Activated T-helper 2 cell treated with anti-CD3 and anti-CD28 coated beads, Interferon-gamma antibody, Interleukin-2, Interleukin-4, amounts not matched to agents 10 μg/mL and 5 μg/mL and 100 μg/mL, durations not matched to agents 14 hours and 24 hours and 36 hours (primary cell): ENCODE data around the gene FOS. TPM values are rescaled to one million over a fixed set of nuclear protein-coding genes. Genes with fewer than 3 reads are reported as not detected.
"Not testable (repeated sequence)": the region's sequence is repeated elsewhere in the genome, so short reads cannot be mapped to it uniquely, and the experiment has no call there.

Experiments
- DNase-seq: peaks from one replicate; pipeline ENCODE4 v3.0.0; 2021; ENCODE audit warnings: low spot score
- H3K27ac Mint-ChIP-seq: one replicate; pipeline ENCODE4 v1.8.0; 2021; ENCODE audit warnings: mixed read lengths
- H3K27me3 Mint-ChIP-seq: one replicate; pipeline ENCODE4 v1.8.0; 2021; ENCODE audit warnings: low read depth, mixed read lengths
- H3K36me3 Mint-ChIP-seq: one replicate; pipeline ENCODE4 v1.8.0; 2021; ENCODE audit warnings: low read depth, mixed read lengths
- H3K4me1 Mint-ChIP-seq: one replicate; pipeline ENCODE4 v1.8.0; 2021; ENCODE audit warnings: low read depth, mixed read lengths
- H3K4me3 Mint-ChIP-seq: one replicate; pipeline ENCODE4 v1.8.0; 2021; ENCODE audit warnings: low read depth, mild to moderate bottlenecking, moderate library complexity, mixed read lengths
- H3K9me3 Mint-ChIP-seq: one replicate; pipeline ENCODE4 v1.8.0; 2021; ENCODE audit warnings: mixed read lengths
- intact Hi-C: fragments of 100-400 bp; cut with micrococcal nuclease; formaldehyde crosslinking; loops from one replicate; pipeline ENCODE4 v1.15.1; 2023
- total RNA-seq: library from RNA; stranded (reverse); gene quantifications from 2 replicates; pipeline ENCODE4 v1.2.3, GENCODE V29; 2022

The FOS gene
- 24.7 and 27.8 TPM in 2 replicates for total RNA-seq

GRCh38 chr14:75278422-75279152, at the start of gene FOS:
Gene FOS, plus strand, starts transcription at chr14:75278828. Its CDS starts 155 bp downstream, at chr14:75278983.
- Mint-ChIP-seq H3K27ac (peak within 1 kb of the TSS; percentile 97), H3K36me3 (peaks cover 40% of the 10 kb centered on the region), H3K27me3 (peaks cover 55% of the 10 kb centered on the region), H3K9me3 (no peaks in the 10 kb centered on the region), H3K4me3 (peak within 1 kb of the TSS; percentile 95), H3K4me1 (peaks cover 35% of the 10 kb centered on the region)
- DNase-seq = peak; percentile 87
- intact Hi-C loops = loop anchor here (1.0 to 5.0 kb wide), 5 partner anchors 16 to 121 kb away; partner anchors contain the start of gene TMED10

- Mint-ChIP-seq H3K4me1 (peaks cover 39% of the 10 kb centered on the region), H3K4me3 (no peak overlapping the region), H3K27ac (no peak overlapping the region), H3K27me3 (peaks cover 18% of the 10 kb centered on the region), H3K36me3 (no peaks in the 10 kb centered on the region), H3K9me3 (no peaks in the 10 kb centered on the region)
- intact Hi-C loops = loop anchor here (1.0 kb wide), 1 partner anchor 20 kb away; no protein-coding TSS in a partner anchor
- no peak for DNase-seq
Measured at GRCh38 chr14:75229661-75230139, 48.9 kb upstream of the FOS start.

GRCh38 chr14:75230140-75230792, 48.4 kb upstream of the FOS start:
- Mint-ChIP-seq H3K9me3 (no peaks in the 10 kb centered on the region), H3K4me3 (no peak overlapping the region), H3K36me3 (no peaks in the 10 kb centered on the region), H3K27ac (no peak overlapping the region), H3K4me1 (peaks cover 39% of the 10 kb centered on the region), H3K27me3 (peaks cover 17% of the 10 kb centered on the region)
- DNase-seq = peak; percentile 22
- intact Hi-C loops = loop anchor here (1.0 kb wide), 1 partner anchor 19 kb away; no protein-coding TSS in a partner anchor

GRCh38 chr14:75231320-75231719, 47.3 kb upstream of the FOS start:
- H3K4me1 Mint-ChIP-seq = peaks cover 39% of the 10 kb centered on the region
- DNase-seq = no peak
- no peak overlapping the region for H3K27ac Mint-ChIP-seq

GRCh38 chr14:75232191-75232590, 46.4 kb upstream of the FOS start:
- Mint-ChIP-seq H3K9me3 (no peaks in the 10 kb centered on the region), H3K27ac (no peak overlapping the region), H3K36me3 (no peaks in the 10 kb centered on the region), H3K27me3 (peaks cover 18% of the 10 kb centered on the region), H3K4me3 (no peak overlapping the region), H3K4me1 (peaks cover 35% of the 10 kb centered on the region)
- intact Hi-C loops = no loop called here
- no peak for DNase-seq

More at GRCh38 chr14:75231320-75231719, 47.3 kb upstream of the FOS start:
- intact Hi-C loops = no loop called here
- H3K27me3 Mint-ChIP-seq = peaks cover 17% of the 10 kb centered on the region
- H3K36me3 Mint-ChIP-seq = no peaks in the 10 kb centered on the region
- H3K4me3 Mint-ChIP-seq = no peak overlapping the region
- H3K9me3 Mint-ChIP-seq = no peaks in the 10 kb centered on the region

GRCh38 chr14:75232597-75232996, 46.0 kb upstream of the FOS start:
- Mint-ChIP-seq H3K36me3 (no peaks in the 10 kb centered on the region), H3K27ac (no peak overlapping the region), H3K4me3 (no peak overlapping the region), H3K9me3 (no peaks in the 10 kb centered on the region), H3K4me1 (peaks cover 35% of the 10 kb centered on the region), H3K27me3 (peaks cover 21% of the 10 kb centered on the region)
- intact Hi-C loops = no loop called here
- DNase-seq = no peak

- Mint-ChIP-seq H3K4me1 (peaks cover 21% of the 10 kb centered on the region), H3K9me3 (no peaks in the 10 kb centered on the region), H3K4me3 (no peak overlapping the region), H3K36me3 (no peaks in the 10 kb centered on the region), H3K27me3 (peaks cover 22% of the 10 kb centered on the region), H3K27ac (no peak overlapping the region)
- no peak for DNase-seq
- intact Hi-C loops = no loop called here
Measured at GRCh38 chr14:75234173-75235115, 44.2 kb upstream of the FOS start.

- H3K4me3 Mint-ChIP-seq, H3K9me3 Mint-ChIP-seq, DNase-seq, H3K27ac Mint-ChIP-seq, H3K36me3 Mint-ChIP-seq, intact Hi-C loops: not testable (repeated sequence)
- Mint-ChIP-seq H3K4me1 (peaks cover 16% of the 10 kb centered on the region), H3K27me3 (peaks cover 24% of the 10 kb centered on the region)
Measured at GRCh38 chr14:75235198-75235597, 43.4 kb upstream of the FOS start.

GRCh38 chr14:75236467-75236866, 42.2 kb upstream of the FOS start:
- Mint-ChIP-seq H3K27ac (no peak overlapping the region), H3K9me3 (no peaks in the 10 kb centered on the region), H3K36me3 (no peaks in the 10 kb centered on the region), H3K27me3 (peaks cover 24% of the 10 kb centered on the region), H3K4me1 (peaks cover 4% of the 10 kb centered on the region), H3K4me3 (no peak overlapping the region)
- DNase-seq = no peak
- intact Hi-C loops = no loop called here

GRCh38 chr14:75236901-75237419, 41.7 kb upstream of the FOS start:
- Mint-ChIP-seq H3K4me1 (peaks cover 4% of the 10 kb centered on the region), H3K9me3 (no peaks in the 10 kb centered on the region), H3K4me3 (no peak overlapping the region), H3K27ac (no peak overlapping the region), H3K27me3 (peaks cover 24% of the 10 kb centered on the region), H3K36me3 (no peaks in the 10 kb centered on the region)
- intact Hi-C loops = no loop called here
- no peak for DNase-seq

- peaks cover 32% of the 10 kb centered on the region for H3K27me3 Mint-ChIP-seq
- no peak for DNase-seq
- no peak overlapping the region for H3K4me3 Mint-ChIP-seq
- H3K27ac Mint-ChIP-seq = no peak overlapping the region
- intact Hi-C loops = no loop called here
- H3K9me3 Mint-ChIP-seq = no peaks in the 10 kb centered on the region
- H3K36me3 Mint-ChIP-seq = no peaks in the 10 kb centered on the region
- no peaks in the 10 kb centered on the region for H3K4me1 Mint-ChIP-seq
Measured at GRCh38 chr14:75238756-75239455, 39.7 kb upstream of the FOS start.

GRCh38 chr14:75240781-75241180, 37.8 kb upstream of the FOS start:
- Mint-ChIP-seq H3K36me3 (no peaks in the 10 kb centered on the region), H3K4me1 (peaks cover 2% of the 10 kb centered on the region), H3K4me3 (no peak overlapping the region)

More at GRCh38 chr14:75240781-75241180, 37.8 kb upstream of the FOS start:
- DNase-seq = no peak
- Mint-ChIP-seq H3K27me3 (peaks cover 43% of the 10 kb centered on the region), H3K27ac (no peak overlapping the region), H3K9me3 (no peaks in the 10 kb centered on the region)
- intact Hi-C loops = no loop called here
